ENCODE data around the gene CNOT6.

DNA sequence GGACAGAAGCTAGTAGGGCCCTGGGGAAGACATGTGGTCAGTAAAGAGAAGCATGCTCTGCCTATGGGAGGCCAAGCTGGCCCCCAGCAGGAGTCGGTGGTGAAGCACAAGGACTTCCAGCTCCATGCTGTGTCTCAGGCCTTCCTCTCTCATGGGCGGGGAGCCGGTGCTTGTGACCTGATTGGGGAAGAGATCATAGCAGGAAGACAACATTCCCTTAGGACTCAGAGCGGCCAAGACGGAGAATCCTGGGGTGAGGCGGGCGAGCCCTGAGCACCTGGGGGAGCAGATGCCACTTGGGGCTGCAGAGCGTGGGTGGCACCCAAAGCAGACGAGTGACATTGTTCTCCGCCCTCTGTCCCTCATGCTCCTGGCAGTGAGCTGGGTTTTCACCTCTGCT lies 33.3 kb upstream of the CNOT6 start:
- TF ChIP-seq ZNF274 (IDR thresholded peaks at IDR 0.05; ENCODE audit: low read depth, low read length) = no peak
- TF ChIP-seq SUZ12 (IDR thresholded peaks at IDR 0.05; ENCODE audit: extremely low read depth, insufficient read depth, insufficient read length) = no peak
- TF ChIP-seq YY1 (IDR thresholded peaks at IDR 0.05; ENCODE audit: insufficient read depth, insufficient read length) = no peak

Data from NT2/D1 (cell line).